HL-60 (cell line): ENCODE measurements around the gene DYNC2LI1.

ENCODE experiments used
- CTCF ChIP-seq: IDR thresholded peaks from one replicate; pipeline ENCODE4 v1.5.1; 2011; ENCODE audit warnings: low read length, control low read depth, inconsistent platforms; ENCODE audit not compliant: insufficient read depth
- GABPA ChIP-seq: IDR thresholded peaks from 2 replicates; pipeline ENCODE4 v1.6.1; 2012; ENCODE audit warnings: low read depth
- POLR2AphosphoS5 ChIP-seq: IDR thresholded peaks from 2 replicates; pipeline ENCODE4 v1.6.1; 2012; ENCODE audit warnings: low read depth
- REST ChIP-seq: IDR thresholded peaks from 2 replicates; pipeline ENCODE4 v1.6.1; 2012; ENCODE audit warnings: low read depth; ENCODE audit not compliant: insufficient replicate concordance
- SPI1 ChIP-seq: IDR thresholded peaks from 2 replicates; pipeline ENCODE4 v1.6.1; 2012; ENCODE audit warnings: low read depth, mild to moderate bottlenecking, borderline replicate concordance

- no peak for TF ChIP-seq CTCF
- no peak for TF ChIP-seq REST
- no peak for TF ChIP-seq POLR2AphosphoS5
- TF ChIP-seq GABPA, result no peak
- no peak for TF ChIP-seq SPI1
Observed at GRCh38 chr2:43837033-43837432, 63.2 kb downstream of the DYNC2LI1 start.
